ENCODE results near the gene NT5DC4.

Gene NT5DC4

GRCh38 chr2:112772911-112773475, 52.2 kb downstream of the NT5DC4 start:
- Histone ChIP-seq H3K27ac (ENCODE audit: low read depth, low read length) (no peak overlapping the region), H3K4me2 (ENCODE audit: low read length) (no peak overlapping the region), H3K9me3 (ENCODE audit: control insufficient read depth, insufficient read depth, low read length) (no peaks in the 10 kb centered on the region; the same call in 1 of the 2 replicates), H4K20me1 (ENCODE audit: control insufficient read depth, insufficient read depth, low read depth, low read length) (no peaks in the 10 kb centered on the region), H3K27me3 (ENCODE audit: control insufficient read depth, low read length) (no peaks in the 10 kb centered on the region), H3K4me1 (ENCODE audit: control insufficient read depth, low read length) (peaks cover 8% of the 10 kb centered on the region), H3K36me3 (ENCODE audit: control insufficient read depth, low read length) (no peaks in the 10 kb centered on the region), H3F3A (ENCODE audit: control insufficient read depth, insufficient read depth) (no peaks in the 10 kb centered on the region), H3K4me3 (ENCODE audit: low read length) (no peak overlapping the region), H3K9me2 (replicated peaks; ENCODE audit: control insufficient read depth, low read length) (no peaks in the 10 kb centered on the region), H3K79me2 (ENCODE audit: control insufficient read depth, low read length) (no peaks in the 10 kb centered on the region)
- TF ChIP-seq CTCF (IDR thresholded peaks at IDR 0.05; ENCODE audit: low read depth, low read length, poor library complexity, severe bottlenecking), result no peak
- no peak for TF ChIP-seq EZH2phosphoT487 (IDR thresholded peaks at IDR 0.05; ENCODE audit: borderline replicate concordance, low read length)

- TF ChIP-seq EZH2phosphoT487 (IDR thresholded peaks at IDR 0.05; ENCODE audit: borderline replicate concordance, low read length) (no peak), CTCF (IDR thresholded peaks at IDR 0.05; ENCODE audit: low read depth, low read length, poor library complexity, severe bottlenecking) (no peak)
- Histone ChIP-seq H3K27ac (ENCODE audit: low read depth, low read length) (no peak overlapping the region), H3K9me3 (ENCODE audit: control insufficient read depth, insufficient read depth, low read length) (no peaks in the 10 kb centered on the region), H4K20me1 (ENCODE audit: control insufficient read depth, insufficient read depth, low read depth, low read length) (no peaks in the 10 kb centered on the region), H3K79me2 (ENCODE audit: control insufficient read depth, low read length) (no peaks in the 10 kb centered on the region), H3K4me3 (ENCODE audit: low read length) (no peak overlapping the region), H3K27me3 (ENCODE audit: control insufficient read depth, low read length) (no peaks in the 10 kb centered on the region), H3K36me3 (ENCODE audit: control insufficient read depth, low read length) (no peaks in the 10 kb centered on the region), H3K4me2 (ENCODE audit: low read length) (no peak overlapping the region), H3F3A (ENCODE audit: control insufficient read depth, insufficient read depth) (no peaks in the 10 kb centered on the region), H3K4me1 (ENCODE audit: control insufficient read depth, low read length) (peaks cover 8% of the 10 kb centered on the region), H3K9me2 (replicated peaks; ENCODE audit: control insufficient read depth, low read length) (no peaks in the 10 kb centered on the region)
Measured at GRCh38 chr2:112773556-112773955, 52.7 kb downstream of the NT5DC4 start.

- H3K27ac ChIP-seq (ENCODE audit: low read depth, low read length), result no peak overlapping the region
- H3K79me2 ChIP-seq (ENCODE audit: control insufficient read depth, low read length), result no peaks in the 10 kb centered on the region
- no peak overlapping the region for H3K4me3 ChIP-seq (ENCODE audit: low read length)
- no peaks in the 10 kb centered on the region for H3K9me2 ChIP-seq (replicated peaks; ENCODE audit: control insufficient read depth, low read length)
- H3K27me3 ChIP-seq (ENCODE audit: control insufficient read depth, low read length), result no peaks in the 10 kb centered on the region
- no peak for TF ChIP-seq EZH2phosphoT487 (IDR thresholded peaks at IDR 0.05; ENCODE audit: borderline replicate concordance, low read length)
- H3K4me2 ChIP-seq (ENCODE audit: low read length), result no peak overlapping the region
- peaks cover 6% of the 10 kb centered on the region for H3K4me1 ChIP-seq (ENCODE audit: control insufficient read depth, low read length)
- H4K20me1 ChIP-seq (ENCODE audit: control insufficient read depth, insufficient read depth, low read depth, low read length), result no peaks in the 10 kb centered on the region
- no peaks in the 10 kb centered on the region for H3K36me3 ChIP-seq (ENCODE audit: control insufficient read depth, low read length)
- H3K9me3 ChIP-seq (ENCODE audit: control insufficient read depth, insufficient read depth, low read length), result no peaks in the 10 kb centered on the region
- no peaks in the 10 kb centered on the region for H3F3A ChIP-seq (ENCODE audit: control insufficient read depth, insufficient read depth)
Measured at GRCh38 chr2:112774536-112775285, 53.9 kb downstream of the NT5DC4 start.

- Histone ChIP-seq H3F3A (ENCODE audit: control insufficient read depth, insufficient read depth) (no peaks in the 10 kb centered on the region), H3K4me1 (ENCODE audit: control insufficient read depth, low read length) (peaks cover 3% of the 10 kb centered on the region; the same call in 1 of the 2 replicates), H3K79me2 (ENCODE audit: control insufficient read depth, low read length) (no peaks in the 10 kb centered on the region), H3K4me3 (ENCODE audit: low read length) (no peak overlapping the region), H3K4me2 (ENCODE audit: low read length) (no peak overlapping the region), H3K36me3 (ENCODE audit: control insufficient read depth, low read length) (no peaks in the 10 kb centered on the region), H3K9me3 (ENCODE audit: control insufficient read depth, insufficient read depth, low read length) (no peaks in the 10 kb centered on the region), H4K20me1 (ENCODE audit: control insufficient read depth, insufficient read depth, low read depth, low read length) (no peaks in the 10 kb centered on the region), H3K9me2 (replicated peaks; ENCODE audit: control insufficient read depth, low read length) (no peaks in the 10 kb centered on the region), H3K27ac (ENCODE audit: low read depth, low read length) (no peak overlapping the region), H3K27me3 (ENCODE audit: control insufficient read depth, low read length) (no peaks in the 10 kb centered on the region)
- TF ChIP-seq CTCF (IDR thresholded peaks at IDR 0.05; ENCODE audit: low read depth, low read length, poor library complexity, severe bottlenecking) (no peak), EZH2phosphoT487 (IDR thresholded peaks at IDR 0.05; ENCODE audit: borderline replicate concordance, low read length) (no peak)
Measured at GRCh38 chr2:112776113-112776512, 55.3 kb downstream of the NT5DC4 start.

All from DOHH2 (cell line).